HG03442 (cell line): ENCODE data around the gene ARHGEF28.

ENCODE experiments used
- ATAC-seq: cut with Tn5 transposase; IDR thresholded peaks from one replicate; pipeline ENCODE4 v1.9.1; 2021; ENCODE audit warnings: mild to moderate bottlenecking, moderate library complexity; ENCODE audit not compliant: unreplicated experiment

ARHGEF28 gene

GRCh38 chr5:73952872-73953271 is 326.9 kb downstream of the ARHGEF28 start:
- ATAC-seq, result no peak

GRCh38 chr5:73954381-73954780 is 328.4 kb downstream of the ARHGEF28 start:
- ATAC-seq, result no peak

GRCh38 chr5:73955271-73955846 is 329.4 kb downstream of the ARHGEF28 start:
- ATAC-seq, result no peak

- no peak for ATAC-seq
Measured at GRCh38 chr5:73957397-73958001, 331.5 kb downstream of the ARHGEF28 start.

- no peak for ATAC-seq
Measured at GRCh38 chr5:73958037-73958436, 332.0 kb downstream of the ARHGEF28 start.

GRCh38 chr5:73960023-73960422 is 334.0 kb downstream of the ARHGEF28 start:
- ATAC-seq, result no peak

- no peak for ATAC-seq
Measured at GRCh38 chr5:73960426-73960825, 334.4 kb downstream of the ARHGEF28 start.

- no peak for ATAC-seq
Measured at GRCh38 chr5:73962801-73963425, 336.9 kb downstream of the ARHGEF28 start.

GRCh38 chr5:73964352-73964865 is 338.4 kb downstream of the ARHGEF28 start:
- no peak for ATAC-seq

GRCh38 chr5:73966451-73966850 is 340.5 kb downstream of the ARHGEF28 start:
- no peak for ATAC-seq

GRCh38 chr5:73967347-73967746 is 341.4 kb downstream of the ARHGEF28 start:
- ATAC-seq, result no peak

- no peak for ATAC-seq
Measured at GRCh38 chr5:73968246-73968645, 342.2 kb downstream of the ARHGEF28 start.

- ATAC-seq, result no peak
Measured at GRCh38 chr5:73968729-73969128, 342.7 kb downstream of the ARHGEF28 start.

GRCh38 chr5:73969195-73970036 is 343.4 kb downstream of the ARHGEF28 start:
- no peak for ATAC-seq

GRCh38 chr5:73971326-73971725 is 345.3 kb downstream of the ARHGEF28 start:
- ATAC-seq, result no peak

GRCh38 chr5:73973135-73973534 is 347.1 kb downstream of the ARHGEF28 start:
- no peak for ATAC-seq

- ATAC-seq, result no peak
Measured at GRCh38 chr5:73974871-73975360, 348.9 kb downstream of the ARHGEF28 start.

- no peak for ATAC-seq
Measured at GRCh38 chr5:73975845-73976244, 349.8 kb downstream of the ARHGEF28 start.

- ATAC-seq, result no peak
Measured at GRCh38 chr5:73977146-73977545, 351.1 kb downstream of the ARHGEF28 start.

GRCh38 chr5:73979321-73979720 is 353.3 kb downstream of the ARHGEF28 start:
- ATAC-seq, result no peak

- no peak for ATAC-seq
Measured at GRCh38 chr5:73981704-73982103, 355.7 kb downstream of the ARHGEF28 start.
